ENCODE data around the gene TFDP2.
"Not testable (repeated sequence)": the region's sequence is repeated elsewhere in the genome, so short reads cannot be mapped to it uniquely, and the experiment has no call there.

TFDP2 gene

DNA sequence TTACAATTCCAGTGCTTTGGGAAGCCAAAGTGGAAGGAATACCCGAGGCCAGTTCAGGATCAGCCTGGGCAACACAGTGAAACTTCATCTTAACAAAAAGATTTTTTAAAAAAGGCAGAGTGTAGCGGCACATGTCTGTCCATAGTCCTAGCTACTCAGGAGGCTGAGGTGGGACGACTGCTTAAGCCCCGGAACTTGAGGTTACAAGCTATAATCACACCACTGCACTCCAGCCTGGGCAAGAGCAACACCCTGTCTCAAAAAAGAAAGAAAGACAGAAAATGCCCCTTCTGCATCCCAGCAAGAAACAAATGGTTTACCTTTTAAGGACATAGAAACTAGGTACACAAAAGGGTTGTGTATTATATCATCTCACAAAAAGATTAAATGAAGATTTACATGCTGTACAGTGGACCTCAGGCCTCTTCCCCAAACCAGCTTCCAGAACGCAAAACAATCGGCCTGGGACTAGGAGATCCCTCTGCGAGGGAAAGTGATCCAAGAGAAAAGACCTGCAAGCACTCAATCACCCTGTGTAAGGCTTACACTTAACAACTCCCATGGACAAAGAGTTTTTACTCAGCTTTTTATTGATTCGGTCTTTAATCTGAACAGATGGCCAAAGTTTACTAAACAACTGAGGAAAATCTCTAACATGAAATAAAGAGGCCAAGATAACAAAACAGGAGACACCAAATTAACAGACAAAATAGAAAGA, 21.2 kb downstream of the TFDP2 start:
- DNase-seq (no peak), ATAC-seq (no peak)

DNA sequence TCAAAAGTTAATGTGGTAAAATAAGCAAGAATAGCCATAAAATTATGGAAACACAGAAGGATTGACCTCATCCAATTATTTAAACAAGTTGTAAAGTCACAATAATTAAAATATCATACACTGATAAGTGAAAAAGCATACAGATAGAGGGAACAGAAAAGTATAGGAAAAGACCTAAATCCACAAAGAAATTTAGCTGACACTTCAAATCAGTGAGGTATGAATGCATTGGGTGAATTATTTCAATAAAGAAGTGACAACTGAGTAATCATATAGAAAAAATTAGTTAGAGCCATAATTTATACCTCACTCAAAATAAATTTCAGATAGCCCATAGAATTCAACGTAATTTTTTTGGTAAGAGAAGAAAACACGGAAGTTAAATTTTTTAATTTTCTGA, 25.1 kb downstream of the TFDP2 start:
- DNase-seq (no peak), ATAC-seq (no peak)

DNA sequence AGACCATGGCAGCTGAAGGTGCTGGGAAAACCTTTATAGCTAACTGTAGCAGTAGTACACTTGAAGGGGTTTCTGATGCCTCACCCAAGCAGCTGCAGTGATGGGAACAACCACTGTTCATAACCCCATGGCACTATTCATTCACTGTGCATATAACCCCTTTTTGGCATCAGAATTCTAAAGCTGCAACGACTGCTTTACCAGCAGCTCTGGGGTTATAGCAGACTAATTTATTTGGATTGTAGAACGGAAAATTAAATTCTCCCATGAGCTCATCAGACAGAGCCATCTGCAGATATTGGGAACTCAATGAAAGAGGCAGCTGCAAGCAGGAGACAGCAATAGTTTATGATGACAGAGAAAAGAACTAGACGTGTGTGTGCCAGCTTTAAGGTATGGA, 28.6 kb downstream of the TFDP2 start:
- ATAC-seq (no peak), DNase-seq (no peak)

DNA sequence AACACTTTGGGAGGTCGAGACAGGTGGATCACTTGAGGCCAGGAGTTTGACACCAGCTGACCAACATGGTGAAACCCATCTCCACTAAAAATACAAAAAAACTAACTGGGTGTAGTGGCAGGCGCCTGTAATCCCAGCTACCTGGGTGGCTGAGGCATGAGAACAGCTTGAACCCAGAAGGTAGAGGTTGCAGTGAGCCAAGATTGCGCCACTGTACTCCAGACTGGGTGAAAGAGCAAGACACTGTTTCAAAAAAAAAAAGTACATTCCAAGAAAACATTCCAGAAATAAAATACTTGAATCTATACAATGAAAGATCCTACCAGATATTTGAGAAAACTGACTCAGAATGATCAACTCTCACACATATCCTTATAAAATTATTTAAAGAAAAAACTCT, 30.4 kb downstream of the TFDP2 start:
- DNase-seq, result no peak

DNA sequence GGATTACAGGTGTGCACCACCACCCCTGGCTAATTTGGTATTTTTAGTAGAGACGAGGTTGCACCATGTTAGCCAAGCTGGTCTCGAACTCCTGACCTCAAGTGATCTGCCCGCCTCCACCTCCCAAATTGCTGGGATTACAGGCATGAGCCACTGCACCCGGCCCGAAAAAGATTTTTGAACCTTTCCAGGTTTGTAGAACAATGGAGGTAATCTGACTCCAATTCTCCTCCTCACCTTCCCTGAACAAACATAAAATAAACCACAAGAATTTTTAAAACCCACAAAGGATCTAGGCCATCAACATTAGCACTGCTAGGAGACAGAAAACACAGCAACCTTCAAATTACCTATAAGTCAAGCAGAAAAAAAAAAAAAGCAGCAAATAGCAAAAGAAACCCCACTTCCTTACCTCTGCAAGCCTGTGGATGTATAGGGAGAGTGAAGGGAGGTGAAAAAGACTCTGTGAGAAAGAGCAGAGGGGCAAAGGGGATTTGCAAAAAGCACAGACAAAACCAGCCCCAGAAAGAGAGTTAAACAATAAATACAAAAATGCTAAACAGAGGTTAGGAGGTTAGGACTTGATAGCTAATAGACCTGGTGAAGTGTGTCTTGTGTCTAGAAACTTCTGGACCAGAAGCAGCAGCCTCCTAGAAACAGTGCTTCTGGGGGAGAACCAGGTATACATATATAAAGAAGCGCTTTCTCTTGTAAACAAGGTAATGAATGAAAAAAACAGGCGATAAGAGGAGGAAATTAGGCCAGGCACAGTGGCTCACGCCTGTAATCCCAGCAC, 32.1 kb downstream of the TFDP2 start:
- ATAC-seq, result no peak
- no peak for DNase-seq

More for the DNA sequence above, 30.4 kb downstream of the TFDP2 start:
- no peak for ATAC-seq

DNA sequence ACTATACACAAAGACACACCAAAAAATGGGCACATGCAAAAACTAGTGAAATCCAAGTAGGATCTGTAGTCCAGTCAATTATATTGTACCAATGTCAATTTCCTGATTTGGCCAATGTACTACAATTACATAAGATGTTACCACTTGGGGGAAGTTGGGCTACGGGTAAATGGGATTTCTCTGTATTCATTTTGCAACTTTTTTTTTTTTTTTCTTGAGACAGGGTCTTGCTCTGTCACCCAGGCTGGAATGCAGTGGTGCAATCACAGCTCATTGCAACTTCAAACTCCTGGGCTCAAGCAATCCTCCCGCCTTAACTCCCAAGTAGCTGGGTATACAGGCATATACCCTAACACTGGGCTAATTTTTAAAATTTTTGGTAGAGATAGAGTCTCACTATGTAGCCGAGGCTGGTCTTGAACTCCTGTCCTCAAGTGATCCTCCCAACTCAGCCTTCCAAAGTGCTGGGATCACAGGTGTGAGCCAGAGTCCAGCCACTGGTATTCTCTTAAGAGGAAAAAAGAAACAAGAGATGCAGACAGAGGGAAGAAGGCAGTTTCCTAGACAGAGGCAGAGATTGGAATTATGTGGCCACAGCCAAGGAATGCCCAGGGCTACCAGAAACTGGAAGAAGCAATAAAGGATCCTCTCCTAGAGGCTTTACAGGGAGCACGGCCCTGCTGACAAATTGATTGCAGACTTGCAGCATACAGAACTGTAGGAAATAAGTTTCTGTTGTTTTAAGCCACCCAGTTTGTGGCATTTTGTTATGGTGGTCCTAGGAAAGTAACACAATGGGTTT, 33.3 kb downstream of the TFDP2 start:
- ATAC-seq (no peak), DNase-seq (no peak)

DNA sequence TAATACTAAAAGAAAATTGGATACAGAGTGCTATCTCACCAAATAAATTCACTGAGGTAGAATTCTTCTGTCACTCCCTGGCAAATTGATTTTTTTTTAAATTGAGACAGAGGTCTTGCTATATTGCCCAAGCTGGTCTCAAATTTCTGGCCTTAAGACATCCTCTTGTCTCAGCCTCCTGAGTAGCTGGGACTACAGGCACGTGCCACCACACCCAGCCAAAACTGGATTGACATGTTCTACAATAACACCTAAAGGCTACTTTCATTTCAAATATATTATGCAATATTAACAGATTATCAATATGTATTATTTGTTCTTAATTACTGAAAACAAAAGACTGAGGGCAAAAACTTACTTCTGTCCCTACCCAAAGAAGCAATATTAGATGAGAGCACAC, 36.7 kb downstream of the TFDP2 start:
- ATAC-seq (no peak), DNase-seq (no peak)

DNA sequence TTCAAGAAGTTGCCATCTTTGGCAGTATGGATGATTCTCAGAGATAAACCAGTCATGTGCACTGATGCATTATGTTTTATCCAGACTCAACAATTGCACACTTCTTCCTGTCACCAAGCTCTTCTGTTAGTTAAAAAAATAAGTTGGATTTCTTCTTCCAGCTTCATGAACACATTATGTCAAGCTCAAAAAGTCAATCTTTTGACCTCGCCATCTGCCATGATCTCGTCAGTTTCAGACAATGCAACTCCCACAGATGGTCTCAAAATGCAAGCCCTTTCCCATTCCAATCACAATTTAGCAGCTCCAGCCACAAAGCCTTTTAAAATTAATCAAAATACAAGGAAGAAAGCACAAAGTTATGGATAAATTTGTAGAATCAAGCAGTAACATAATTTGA, 42.8 kb downstream of the TFDP2 start:
- DNase-seq (no peak), ATAC-seq (no peak)

DNA sequence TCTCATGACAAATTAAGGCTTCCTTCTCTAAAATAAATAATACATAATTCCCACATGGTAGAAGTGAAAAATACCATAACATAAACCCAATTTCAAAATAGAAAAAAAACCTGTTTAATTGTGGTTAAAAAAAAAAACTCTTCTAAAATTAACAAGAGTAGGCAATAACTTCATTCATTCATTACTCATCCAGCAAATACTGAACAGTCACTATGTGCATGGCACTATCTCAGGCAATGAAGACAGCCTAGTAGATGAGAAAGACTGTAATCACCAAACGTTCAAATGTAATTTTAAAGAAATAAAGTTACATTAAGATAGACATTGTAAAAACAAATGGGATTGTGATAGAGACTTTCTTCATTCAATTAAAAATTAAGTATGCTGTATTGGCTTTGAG, 43.4 kb downstream of the TFDP2 start:
- DNase-seq (no peak), ATAC-seq (no peak)

DNA sequence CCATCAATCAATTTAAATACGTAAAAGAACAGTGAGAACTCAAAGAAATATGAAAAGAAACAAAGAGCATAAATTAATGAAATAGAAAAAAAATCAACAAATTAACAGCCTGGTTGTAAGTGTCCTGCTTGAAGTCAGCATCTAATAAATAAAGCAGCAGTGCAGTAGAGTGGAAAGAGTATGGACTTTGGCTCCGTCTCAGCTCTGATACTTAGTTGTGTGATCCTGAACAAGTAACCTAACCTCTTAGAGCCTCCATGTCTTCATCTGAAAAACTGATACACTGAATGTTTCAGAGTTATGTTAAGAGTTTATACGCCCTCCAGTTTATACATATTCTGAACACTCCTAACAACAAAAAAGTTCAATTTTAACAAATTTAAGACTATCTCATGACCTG, 44.6 kb downstream of the TFDP2 start:
- DNase-seq, result no peak
- no peak for ATAC-seq

DNA sequence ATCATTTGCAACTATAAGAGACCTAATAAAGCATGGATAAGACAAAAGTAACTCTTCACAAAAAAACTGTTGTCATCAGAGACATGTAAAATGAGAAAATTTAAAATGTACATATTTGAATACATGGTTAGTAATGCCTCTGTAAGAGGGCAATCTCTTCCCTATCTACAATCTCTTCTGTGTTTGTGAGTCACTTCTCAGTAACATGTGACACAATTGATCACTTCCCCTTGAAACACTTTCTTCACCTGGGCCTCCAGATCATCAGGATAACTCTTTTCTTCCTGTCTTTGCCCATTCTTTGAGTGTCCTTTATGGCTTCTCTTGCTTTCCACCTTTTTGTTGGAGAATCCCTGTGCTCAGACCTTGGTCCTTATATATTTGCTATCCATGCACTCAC, 50.4 kb downstream of the TFDP2 start:
- DNase-seq, result no peak
- ATAC-seq, result peak; percentile 46

DNA sequence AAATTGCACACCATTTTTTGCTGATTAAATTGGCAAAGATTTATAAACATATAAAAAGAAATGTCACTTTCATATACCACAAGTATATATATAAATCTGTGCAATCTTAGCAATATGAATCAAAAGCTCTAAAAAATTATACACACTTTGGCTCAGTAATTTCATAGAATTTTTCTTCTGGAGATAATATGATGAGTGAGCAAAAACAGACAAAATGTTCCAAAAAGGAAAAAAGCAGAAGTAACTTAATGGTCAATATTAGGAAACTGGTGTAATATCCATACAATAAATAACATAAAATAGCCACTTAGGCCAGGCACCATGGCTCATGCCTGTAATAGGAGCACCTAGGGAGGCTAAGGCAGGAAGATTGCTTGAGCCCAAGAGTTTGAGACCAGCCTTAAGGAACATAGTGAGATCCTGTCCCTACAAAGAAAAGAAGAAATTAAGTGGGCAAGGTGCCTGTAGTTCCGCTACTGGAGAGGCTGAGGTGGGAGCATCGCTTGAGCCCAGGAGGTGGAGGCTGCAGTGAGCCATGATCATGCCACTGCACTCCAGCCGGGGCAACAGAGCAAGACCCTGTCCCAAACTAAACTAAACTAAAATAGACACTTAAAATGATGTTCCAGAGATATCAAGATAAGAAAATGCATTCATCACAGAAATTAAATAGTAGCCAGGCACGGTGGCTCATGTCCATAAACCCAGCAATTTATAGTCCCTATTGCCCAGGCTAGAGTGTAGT, 52.1 kb downstream of the TFDP2 start:
- ATAC-seq (no peak), DNase-seq (no peak)

DNA sequence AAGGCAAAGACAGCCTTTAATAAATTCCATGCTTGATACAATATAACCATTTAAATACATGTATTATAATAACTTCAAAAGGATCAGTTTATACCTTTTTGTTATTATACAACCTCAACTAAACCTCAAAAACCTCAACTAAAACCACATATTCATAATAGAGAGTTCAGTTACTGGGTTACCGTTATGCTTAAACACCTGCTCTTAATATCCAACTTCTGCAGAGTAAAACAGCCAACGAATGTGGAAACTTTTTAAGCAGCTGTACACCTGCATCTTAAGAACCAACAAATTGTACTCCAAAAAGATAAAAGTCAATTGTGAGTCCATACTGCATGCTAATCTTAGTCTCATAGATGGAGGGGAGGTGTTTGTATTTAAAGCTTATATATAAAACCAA, 53.5 kb downstream of the TFDP2 start:
- ATAC-seq (no peak), DNase-seq (no peak)

DNA sequence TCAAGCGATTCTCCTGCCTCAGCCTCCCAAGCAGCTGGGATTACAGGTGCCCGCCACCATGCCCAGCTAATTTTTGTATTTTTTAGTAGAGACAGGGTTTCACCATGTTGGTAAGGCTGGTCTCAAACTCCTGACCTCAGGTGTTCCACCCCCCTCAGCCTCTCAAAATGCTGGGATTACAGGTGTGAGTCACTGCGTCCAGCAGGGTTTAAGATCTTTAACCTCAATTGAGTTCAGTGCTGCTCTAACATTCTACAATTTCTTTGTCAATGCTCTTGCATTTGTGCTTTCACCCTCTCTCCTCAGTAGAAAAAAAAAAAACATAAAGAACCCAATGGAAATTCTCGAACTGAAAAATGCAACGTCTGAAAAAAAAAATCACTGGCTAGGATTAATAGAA, 60.4 kb downstream of the TFDP2 start:
- not testable (repeated sequence) for ATAC-seq, DNase-seq

DNA sequence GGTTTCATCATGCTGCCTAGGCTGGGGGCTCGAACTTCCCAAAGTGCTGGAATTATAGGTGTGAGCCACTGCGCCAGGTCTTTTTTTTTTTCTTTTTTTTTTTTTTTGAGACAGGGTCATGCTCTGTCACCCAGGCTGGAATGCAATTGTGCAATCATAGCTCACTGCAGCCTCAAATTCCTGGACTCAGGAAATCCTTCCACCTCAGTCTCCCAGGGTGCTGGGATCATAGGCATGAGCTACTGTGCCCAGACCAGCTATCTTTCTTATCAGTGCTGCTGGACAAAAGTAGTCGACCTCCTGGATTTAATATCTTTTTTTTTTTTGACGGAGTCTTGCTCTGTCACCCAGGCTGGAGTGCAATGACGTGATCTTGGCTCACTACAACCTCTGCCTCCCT, 60.8 kb downstream of the TFDP2 start:
- no peak for DNase-seq

DNA sequence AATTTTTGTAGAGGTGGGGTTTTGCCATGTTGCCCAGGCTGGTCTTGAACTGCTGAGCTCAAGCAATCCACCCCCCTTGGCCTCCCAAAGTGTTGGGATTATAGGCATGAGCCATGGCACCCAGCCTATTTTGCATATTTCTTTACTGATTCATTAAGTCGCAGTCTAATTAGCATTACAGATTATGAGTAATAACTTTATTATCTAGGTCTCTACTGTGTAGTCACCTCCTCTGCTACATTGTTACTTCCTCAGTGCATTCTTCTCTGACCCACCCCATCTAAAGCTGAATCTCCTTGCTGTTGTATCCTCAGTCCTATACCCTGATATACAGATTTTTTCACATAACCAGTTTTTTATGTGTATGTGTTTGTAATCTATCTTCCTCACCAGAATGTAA, 61.7 kb downstream of the TFDP2 start:
- DNase-seq (no peak), ATAC-seq (no peak)

More for the DNA sequence above, 60.8 kb downstream of the TFDP2 start:
- no peak for ATAC-seq

DNA sequence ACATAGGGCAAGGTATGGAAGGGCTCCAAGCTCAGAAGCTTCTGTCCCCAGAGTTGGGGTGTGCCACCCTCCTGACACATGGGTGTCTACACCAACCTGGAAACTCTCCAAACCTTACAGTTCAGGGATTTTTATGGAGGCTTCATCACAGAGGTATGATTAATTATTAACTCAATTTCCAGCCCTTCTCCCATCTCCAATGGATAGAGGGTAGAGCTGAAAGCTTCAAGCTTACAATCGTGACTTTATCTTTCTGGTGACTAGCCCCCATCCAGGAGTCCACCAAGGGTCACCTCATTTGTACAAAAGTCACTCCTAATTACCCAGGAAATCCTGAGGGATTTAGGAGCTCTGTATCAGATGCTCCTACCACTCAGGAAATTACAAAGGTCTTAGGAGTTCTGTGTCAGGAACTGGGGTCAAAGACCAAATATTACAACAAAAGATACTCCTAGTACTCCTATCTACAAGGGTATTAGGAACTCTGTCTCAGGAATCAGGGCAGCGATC, 62.7 kb downstream of the TFDP2 start:
- no peak for DNase-seq
- no peak for ATAC-seq

DNA sequence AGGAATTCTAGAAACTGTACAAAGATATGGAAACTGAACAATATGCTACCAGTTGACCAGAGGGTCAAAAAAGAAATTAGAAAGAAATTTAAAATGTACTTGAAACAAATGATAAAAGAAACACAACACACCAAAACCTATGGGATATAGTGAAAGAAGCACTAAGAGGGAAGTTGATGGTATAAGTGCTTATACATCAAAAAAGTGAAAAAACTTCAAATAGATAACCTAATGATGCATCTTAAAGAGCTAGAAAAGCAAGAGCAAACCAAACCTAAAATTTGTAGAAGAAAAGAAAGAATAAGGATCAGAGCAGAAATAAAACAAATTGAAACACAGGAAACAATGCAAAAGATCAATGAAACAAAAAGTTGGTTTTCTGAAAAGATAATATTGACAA, 68.2 kb downstream of the TFDP2 start:
- ATAC-seq, result no peak
- DNase-seq, result no peak

DNA sequence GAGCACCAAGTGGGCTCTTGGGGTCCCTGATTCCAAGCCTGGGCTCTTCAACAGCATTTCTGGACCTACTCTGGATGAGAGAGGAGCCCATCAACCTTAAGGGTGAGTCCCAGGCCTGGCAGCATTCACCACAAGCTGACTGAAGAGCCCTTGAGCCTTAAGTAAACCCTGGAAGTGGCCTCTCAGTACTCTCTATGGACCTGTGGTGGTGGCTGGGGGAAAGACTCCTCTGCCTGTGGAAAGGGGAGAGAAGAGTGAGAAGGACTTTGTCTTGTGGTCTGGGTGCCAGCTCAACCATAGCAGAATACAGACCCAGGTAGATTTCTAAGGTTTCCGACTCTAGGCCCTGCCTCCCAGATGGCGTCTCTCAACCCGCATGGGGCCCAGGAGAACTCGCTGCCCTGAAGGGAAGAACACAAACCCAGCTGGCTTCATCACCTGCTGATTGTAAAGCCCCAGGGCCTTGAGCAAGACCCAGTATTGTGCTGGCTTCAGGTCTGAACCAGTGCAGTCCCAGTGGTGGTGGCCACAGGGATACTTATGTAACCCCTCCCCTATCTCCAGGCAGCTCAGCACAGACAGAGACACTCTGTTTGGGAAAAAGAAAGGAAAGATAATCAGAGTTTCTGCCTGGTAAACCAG, 71.4 kb downstream of the TFDP2 start:
- no peak for DNase-seq
- ATAC-seq, result no peak

DNA sequence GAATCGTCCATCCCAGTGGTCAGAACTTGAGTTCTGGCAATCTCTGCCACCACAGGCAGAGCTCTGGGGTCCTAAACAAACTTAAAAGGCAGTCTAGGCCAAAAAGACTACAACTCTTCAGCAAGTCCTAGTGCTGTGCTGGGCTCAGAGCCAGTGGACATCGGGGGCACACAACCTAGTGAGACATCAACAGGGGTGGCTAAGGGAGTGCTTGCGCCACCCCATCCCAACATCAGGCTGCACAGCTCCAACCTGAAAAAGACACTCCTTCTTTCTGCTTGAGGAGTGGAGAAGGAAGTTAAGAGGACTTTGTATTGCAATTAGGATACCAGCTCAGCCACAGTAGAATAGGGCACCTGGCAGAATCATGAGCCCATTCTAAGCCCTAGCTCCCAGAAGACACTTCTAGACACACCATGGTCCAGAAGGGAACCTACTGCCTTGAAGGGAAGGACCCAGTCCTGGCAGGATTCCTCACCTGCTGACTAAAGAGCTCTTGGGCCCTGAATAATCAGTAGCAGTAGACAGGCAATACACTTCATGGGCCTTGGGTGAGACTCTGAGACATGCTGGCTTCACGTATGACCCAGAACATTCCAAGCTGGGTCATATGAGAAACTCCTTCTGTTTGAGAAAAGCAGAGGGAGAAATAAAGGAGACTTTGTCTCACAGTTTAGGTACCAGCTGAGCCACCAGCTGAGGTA, 72.0 kb downstream of the TFDP2 start:
- DNase-seq, result no peak
- ATAC-seq, result no peak

DNA sequence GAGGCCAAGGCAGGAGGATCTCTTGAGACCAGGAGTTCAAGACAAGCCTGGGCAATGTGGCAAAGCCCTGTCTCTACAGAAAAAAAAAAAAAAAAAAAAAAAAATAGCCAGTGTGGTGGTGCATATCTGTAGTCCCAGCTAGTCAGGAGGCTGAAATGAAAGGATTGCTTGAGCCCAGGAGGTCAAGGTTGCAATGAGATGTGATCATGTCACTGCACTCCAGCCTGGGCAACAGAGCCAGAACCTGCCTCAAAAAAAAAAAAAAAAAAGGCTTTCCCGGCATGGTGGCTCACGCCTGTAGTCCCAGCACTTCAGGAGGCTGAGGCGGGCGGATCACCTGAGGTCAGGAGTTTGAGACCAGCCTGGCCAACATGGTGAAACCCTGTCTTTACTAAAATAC, 73.7 kb downstream of the TFDP2 start:
- DNase-seq, ATAC-seq: not testable (repeated sequence)
